Heart right ventricle (tissue), 16 donors: ENCODE measurements around the gene PTPRD. TPM values are rescaled to one million over a fixed set of nuclear protein-coding genes. Genes with fewer than 3 reads are reported as not detected.

Source experiments
- ATAC-seq, 8 donors: fragments of 200-7000 bp; cut with Tn5 transposase; one replicate each; pipeline ENCODE4 v1.9.1; 2020; ENCODE audit warnings: mild to moderate bottlenecking in 8 of 8, moderate library complexity in 8 of 8, moderate number of reproducible peaks in 1 of 8
- DNase-seq, 2 donors: peaks; one replicate each; pipeline ENCODE4 v3.0.0-alpha.2; 2020
- H3K27ac ChIP-seq, 10 donors: fragments of 200-600 bp; sonication (generic) in 2 of 10; one replicate each; pipeline versions ENCODE4 v1.5.0 to v1.8.0; 2020 to 2022; ENCODE audit warnings: mild to moderate bottlenecking in 3 of 10
- H3K27me3 ChIP-seq, 7 donors: fragments of 200-600 bp; one replicate each; pipeline ENCODE4 v1.8.0; 2021 to 2022; ENCODE audit warnings: mild to moderate bottlenecking in 2 of 7
- H3K36me3 ChIP-seq, 9 donors: fragments of 200-600 bp; sonication (generic) in 1 of 9; one replicate each; pipeline versions ENCODE4 v1.5.0 to v1.8.0; 2020 to 2022; ENCODE audit warnings: mild to moderate bottlenecking in 2 of 9
- H3K4me1 ChIP-seq, 9 donors: fragments of 200-600 bp; sonication (generic) in 1 of 9; one replicate each; pipeline versions ENCODE4 v1.5.0 to v1.8.0; 2020 to 2022; ENCODE audit warnings: mild to moderate bottlenecking in 4 of 9
- H3K4me3 ChIP-seq, 10 donors: fragments of 200-600 bp; sonication (generic) in 2 of 10; one replicate each; pipeline versions ENCODE4 v1.5.0 to v1.8.0; 2020 to 2022; ENCODE audit warnings: mild to moderate bottlenecking in 7 of 10, moderate library complexity in 2 of 10
- H3K9me3 ChIP-seq, 11 donors: fragments of 200-600 bp in 10 of 11; sonication (generic) in 2 of 11; one replicate each; pipeline versions ENCODE4 v1.5.0 to v1.8.0; 2013 to 2022; ENCODE audit warnings: mild to moderate bottlenecking in 2 of 11, control low read depth in 1 of 11, moderate library complexity in 1 of 11
- WGBS, 2 donors: extraction: QIAGEN DNeasy Blood & Tissue Kit; methylation state at CpG; one replicate each; pipeline ENCODE4 v1.1.7; 2013; ENCODE audit warnings: inconsistent platforms in 1 of 2; 5-methylcytosine and 5-hydroxymethylcytosine counted together
- intact Hi-C, 10 donors: fragments of 100-400 bp; cut with DNase I; formaldehyde crosslinking; loops; one replicate each; pipeline versions ENCODE4 v1.11.1 to v1.14.2; 2022
- polyA plus RNA-seq, 2 donors: library from polyadenylated mRNA; stranded (reverse); fragments of 200-250 nt; gene quantifications; one replicate each; pipeline ENCODE4 v1.2.3, GENCODE V29; 2013
- total RNA-seq, 10 donors: library from RNA; stranded (reverse); fragmentation: NEBNext Ultra II Directional in 3 of 10; extraction: Animal tissue kit (Norgen Biotek cat#: 25700) in 3 of 10; gene quantifications; one replicate each; pipeline versions ENCODE4 v1.2.1 to v1.2.4, GENCODE V29; 2021 to 2023
- TF ChIP-seq, protein P1 (sequence below), 9 donors: fragments of 200-600 bp; sonication (generic) in 2 of 9; IDR thresholded peaks; one replicate each; pipeline versions ENCODE4 v1.5.0 to v1.8.0; 2021 to 2022; ENCODE audit warnings: antibody characterized with exemption in 9 of 9, mild to moderate bottlenecking in 5 of 9, moderate library complexity in 1 of 9
- donor health status: Arrhythmogenic right ventricular cardiomyopathy.
- donor health status: ischemic (EF 13 %, LVEDD 7.1; RV severe dilation, severe dysfunction).
- donor health status: healthy with polysubstance abuse.
- donor health status: DM: no; HTN: yes; CAD: no.
- donor health status: DM: no; HTN: no; CAD: no.
- donor health status: ischemic (EF 25% LVEDD 6.9; RV normal size, moderate dysfunction).
- donor health status: ischemic (EF 25% LVEDD 5.7; RV mildly dilated, moderate dysfunction).
- donor health status: healthy.
- donor health status: DM: yes; HTN: yes; CAD: no.
- donor health status: Ischemic cardiomyopathy.
- donor health status: ischemic (EF 35%, LVEDD 5.7; RV mildly dilated, moderate dysfunction).
- donor health status: nonischemic (EF 11% LVEDD 7.7; RV severe dilation, severe dysfunction).
- donor health status: DM: yes; HTN: yes; CAD: no.
- donor health status: PGD.
- donor health status: ischemic (EF 29% LVEDD 5.4; RV normal size, mild dysfunction).
- donor health status: nonischemic (EF 23%, LVEDD 6.1; RV moderate dilation, normal function).

Gene PTPRD
- total and polyA plus RNA-seq, 12 donors, result 1.4 to 25.2 (median 13.0) TPM

DNA sequence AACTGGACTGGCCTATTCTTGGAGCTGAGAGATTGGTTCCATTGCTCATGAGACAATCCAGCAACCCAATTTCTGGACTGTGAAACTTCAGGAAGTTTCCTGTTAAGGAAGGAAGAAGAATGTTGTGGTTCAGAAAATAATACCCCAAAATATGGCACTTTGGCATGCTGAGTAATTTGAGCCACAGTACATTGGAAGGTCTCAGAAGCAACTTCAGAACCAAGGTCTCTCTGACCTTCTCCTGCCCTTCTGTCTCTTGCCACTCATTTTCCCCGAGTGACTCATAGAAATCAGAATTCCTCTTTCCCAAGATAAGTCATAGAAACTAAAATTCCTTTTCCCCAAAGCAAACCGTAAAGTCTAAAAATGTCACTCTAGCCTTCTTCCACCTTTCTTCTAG is 1366.1 kb downstream of the PTPRD start:
- no peak for DNase-seq
- intact Hi-C loops, result no loop called here
- Histone ChIP-seq H3K27me3 (no peaks in the 10 kb centered on the region), H3K9me3 (peaks cover 0 to 18% (median 0%) of the 10 kb centered on the region in 11 donors), H3K4me1 (no peaks in the 10 kb centered on the region), H3K36me3 (no peaks in the 10 kb centered on the region), H3K4me3 (no peak overlapping the region), H3K27ac (no peak overlapping the region)
- no peak for ATAC-seq
- WGBS, 2 donors, result 42 to 69% methylated on average over 2 of the region's 2 CpGs
- TF ChIP-seq, protein P1, sequence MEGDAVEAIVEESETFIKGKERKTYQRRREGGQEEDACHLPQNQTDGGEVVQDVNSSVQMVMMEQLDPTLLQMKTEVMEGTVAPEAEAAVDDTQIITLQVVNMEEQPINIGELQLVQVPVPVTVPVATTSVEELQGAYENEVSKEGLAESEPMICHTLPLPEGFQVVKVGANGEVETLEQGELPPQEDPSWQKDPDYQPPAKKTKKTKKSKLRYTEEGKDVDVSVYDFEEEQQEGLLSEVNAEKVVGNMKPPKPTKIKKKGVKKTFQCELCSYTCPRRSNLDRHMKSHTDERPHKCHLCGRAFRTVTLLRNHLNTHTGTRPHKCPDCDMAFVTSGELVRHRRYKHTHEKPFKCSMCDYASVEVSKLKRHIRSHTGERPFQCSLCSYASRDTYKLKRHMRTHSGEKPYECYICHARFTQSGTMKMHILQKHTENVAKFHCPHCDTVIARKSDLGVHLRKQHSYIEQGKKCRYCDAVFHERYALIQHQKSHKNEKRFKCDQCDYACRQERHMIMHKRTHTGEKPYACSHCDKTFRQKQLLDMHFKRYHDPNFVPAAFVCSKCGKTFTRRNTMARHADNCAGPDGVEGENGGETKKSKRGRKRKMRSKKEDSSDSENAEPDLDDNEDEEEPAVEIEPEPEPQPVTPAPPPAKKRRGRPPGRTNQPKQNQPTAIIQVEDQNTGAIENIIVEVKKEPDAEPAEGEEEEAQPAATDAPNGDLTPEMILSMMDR (IDR thresholded peaks at IDR 0.05), result no peak

DNA sequence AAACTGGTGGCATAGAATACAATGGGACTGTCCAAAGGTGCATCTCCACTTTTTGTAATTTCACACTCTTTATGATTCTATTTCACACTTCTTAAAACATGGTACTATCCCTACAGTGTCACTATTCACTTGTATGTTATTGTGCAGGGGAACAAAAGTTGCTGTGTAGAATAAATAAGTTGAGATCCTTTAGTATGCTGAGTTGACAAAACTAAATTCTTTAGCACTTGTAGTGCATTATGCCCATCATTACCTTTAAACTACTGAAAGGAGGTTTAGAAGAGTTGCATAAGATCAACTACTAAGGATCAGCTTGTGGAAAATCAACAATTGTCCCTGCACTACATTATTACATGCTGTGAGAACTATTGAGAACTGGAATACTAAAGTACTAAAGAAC is 1380.9 kb downstream of the PTPRD start:
- no peak for DNase-seq
- no peak overlapping the region for H3K27ac ChIP-seq
- no peak for ATAC-seq
- no peaks in the 10 kb centered on the region for H3K36me3 ChIP-seq
- H3K4me1 ChIP-seq, result no peaks in the 10 kb centered on the region
- H3K4me3 ChIP-seq, result no peak overlapping the region
- peaks cover 0 to 28% (median 0%) of the 10 kb centered on the region in 11 donors for H3K9me3 ChIP-seq
- TF ChIP-seq, protein P1 (IDR thresholded peaks at IDR 0.05), result no peak
- no peaks in the 10 kb centered on the region for H3K27me3 ChIP-seq
- intact Hi-C loops, result loop anchor here in 1 of 10 donors (2.0 kb wide), 1 partner anchor 19 kb away; no protein-coding TSS in a partner anchor

DNA sequence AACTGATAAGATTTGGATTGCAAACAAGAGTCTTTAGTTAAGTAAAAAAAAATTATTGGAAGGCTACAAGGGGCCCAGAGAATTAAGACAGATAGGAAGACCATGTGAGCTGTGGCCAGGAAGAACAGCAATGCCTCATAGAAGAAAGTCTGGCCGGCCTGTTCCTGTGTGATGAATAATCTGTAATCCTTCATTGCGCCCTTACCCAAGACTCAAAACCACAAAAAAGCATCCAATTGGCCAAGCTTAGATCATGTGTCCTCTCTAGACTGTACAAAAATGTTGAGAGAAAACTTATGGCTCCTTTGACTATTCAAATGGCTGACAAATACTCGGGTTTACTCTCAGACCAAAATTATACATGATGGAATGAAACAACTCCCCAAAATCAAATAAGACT is 1383.5 kb downstream of the PTPRD start:
- no peaks in the 10 kb centered on the region for H3K27me3 ChIP-seq
- WGBS, 2 donors, result 71 to 84% methylated on average over 3 of the region's 3 CpGs
- no peak for DNase-seq
- intact Hi-C loops, result no loop called here
- TF ChIP-seq, protein P1 (IDR thresholded peaks at IDR 0.05), result no peak
- no peak overlapping the region for H3K27ac ChIP-seq
- no peaks in the 10 kb centered on the region for H3K36me3 ChIP-seq
- H3K4me1 ChIP-seq, result no peaks in the 10 kb centered on the region
- H3K4me3 ChIP-seq, result no peak overlapping the region
- ATAC-seq, result no peak
- peaks cover 0 to 13% (median 0%) of the 10 kb centered on the region in 11 donors for H3K9me3 ChIP-seq

DNA sequence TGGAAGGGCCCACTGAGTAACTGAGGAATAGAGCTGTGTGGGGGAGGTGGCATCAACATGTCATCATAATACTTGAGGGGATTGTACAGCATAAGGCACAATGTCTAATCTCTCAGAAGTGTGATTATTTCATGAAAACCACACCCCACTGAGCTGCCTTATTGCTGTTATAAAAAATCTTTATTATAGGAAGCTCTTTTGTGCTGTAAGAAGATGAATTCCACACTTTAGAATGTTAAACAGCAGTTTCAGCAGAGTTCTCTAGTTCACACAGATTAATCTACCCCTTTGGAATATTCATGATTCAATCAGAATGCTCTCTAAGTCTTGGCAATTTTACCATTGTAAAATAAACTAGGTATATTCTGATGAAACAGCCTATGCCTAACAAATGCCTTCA is 1389.6 kb downstream of the PTPRD start:
- TF ChIP-seq, protein P1 (IDR thresholded peaks at IDR 0.05), result no peak
- Histone ChIP-seq H3K9me3 (no peaks in the 10 kb centered on the region), H3K36me3 (no peaks in the 10 kb centered on the region), H3K4me3 (no peak overlapping the region), H3K27ac (no peak overlapping the region), H3K4me1 (no peaks in the 10 kb centered on the region), H3K27me3 (no peaks in the 10 kb centered on the region)
- intact Hi-C loops, result no loop called here
- no peak for DNase-seq
- no peak for ATAC-seq

DNA sequence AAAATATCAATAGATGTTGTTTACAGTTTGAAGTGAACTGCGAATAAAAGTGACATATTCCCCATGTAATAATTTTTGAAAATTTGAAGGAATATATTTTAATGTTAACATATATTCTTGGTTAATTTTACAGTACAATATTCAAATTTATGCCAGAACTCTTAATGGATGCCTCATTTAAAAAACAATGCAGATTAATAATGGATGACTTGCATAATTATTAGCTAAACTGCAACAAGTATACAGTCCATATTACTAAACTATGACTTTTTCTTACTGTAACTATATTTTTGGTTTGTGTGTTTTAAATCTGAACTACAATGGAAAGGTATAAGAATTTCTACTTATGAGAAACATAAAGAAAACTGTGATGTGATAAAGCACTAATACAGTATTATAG is 1390.1 kb downstream of the PTPRD start:
- TF ChIP-seq, protein P1 (IDR thresholded peaks at IDR 0.05), result no peak
- Histone ChIP-seq H3K27ac (no peak overlapping the region), H3K27me3 (no peaks in the 10 kb centered on the region), H3K4me3 (no peak overlapping the region), H3K4me1 (no peaks in the 10 kb centered on the region), H3K9me3 (no peaks in the 10 kb centered on the region), H3K36me3 (no peaks in the 10 kb centered on the region)
- DNase-seq, result no peak
- intact Hi-C loops, result no loop called here
- ATAC-seq, result no peak
- WGBS, 2 donors, result 93 to 96% methylated on average over 1 of the region's 1 CpG
